CD4-positive, CD25-positive, alpha-beta regulatory T cell (primary cell): Measurements from ENCODE around the gene PNPT1. TPM values are rescaled to one million over a fixed set of nuclear protein-coding genes. Genes with fewer than 3 reads are reported as not detected.
"Not testable (repeated sequence)": the region's sequence is repeated elsewhere in the genome, so short reads cannot be mapped to it uniquely, and the experiment has no call there.

ENCODE experiments used
- ATAC-seq, 2 donors: fragments of 150-1000 bp; cut with Tn5 transposase; one replicate each; pipeline ENCODE4 v1.10.0; 2021; ENCODE audit warnings: low read depth in 2 of 2, moderate number of reproducible peaks in 2 of 2, moderate library complexity in 1 of 2
- DNase-seq, 3 donors: peaks; one replicate each; pipeline versions ENCODE4 v3.0.0 to v3.0.0-alpha.2; 2012 to 2022; ENCODE audit warnings: mixed read lengths in 1 of 3
- H3K27ac ChIP-seq: one replicate; pipeline ENCODE4 v1.7.0; 2013; ENCODE audit warnings: mild to moderate bottlenecking, low read length; ENCODE audit not compliant: insufficient read depth, poor library complexity, severe bottlenecking
- H3K27me3 ChIP-seq: one replicate; pipeline ENCODE4 v1.7.0; 2013; ENCODE audit warnings: low read length; ENCODE audit not compliant: control insufficient read depth, insufficient read depth
- H3K36me3 ChIP-seq: one replicate; pipeline ENCODE4 v1.7.0; 2013; ENCODE audit warnings: mild to moderate bottlenecking, low read length, moderate library complexity; ENCODE audit not compliant: control insufficient read depth, insufficient read depth
- H3K4me1 ChIP-seq: 2 replicates; pipeline ENCODE4 v1.7.0; 2013; ENCODE audit warnings: mild to moderate bottlenecking, low read length; ENCODE audit not compliant: insufficient read depth, control insufficient read depth, poor library complexity, severe bottlenecking
- H3K4me3 ChIP-seq: one replicate; pipeline ENCODE4 v1.7.0; 2013; ENCODE audit warnings: low read depth, mild to moderate bottlenecking, low read length, moderate library complexity
- H3K9me3 ChIP-seq, 2 experiments: 1 replicate in 1 of 2; 2 replicates in 1 of 2; pipeline ENCODE4 v1.7.0; 2013; ENCODE audit warnings: low read length in 2 of 2, mild to moderate bottlenecking in 1 of 2, moderate library complexity in 1 of 2; ENCODE audit not compliant: control insufficient read depth in 2 of 2
- H3K27ac Mint-ChIP-seq, 3 donors: one replicate each; pipeline ENCODE4 v1.8.0; 2020 to 2022; ENCODE audit warnings: mild to moderate bottlenecking in 3 of 3, mixed read lengths in 3 of 3, moderate library complexity in 2 of 3
- H3K27me3 Mint-ChIP-seq: one replicate; pipeline ENCODE4 v1.8.0; 2022; ENCODE audit warnings: mild to moderate bottlenecking, mixed read lengths
- H3K36me3 Mint-ChIP-seq: one replicate; pipeline ENCODE4 v1.8.0; 2020; ENCODE audit warnings: mixed read lengths
- H3K4me1 Mint-ChIP-seq, 4 donors: one replicate each; pipeline ENCODE4 v1.8.0; 2020 to 2022; ENCODE audit warnings: mixed read lengths in 4 of 4, mild to moderate bottlenecking in 1 of 4
- H3K4me3 Mint-ChIP-seq, 4 donors: one replicate each; pipeline ENCODE4 v1.8.0; 2020 to 2022; ENCODE audit warnings: mild to moderate bottlenecking in 4 of 4, mixed read lengths in 4 of 4, moderate library complexity in 3 of 4
- H3K9me3 Mint-ChIP-seq, 7 donors: one replicate each; pipeline ENCODE4 v1.8.0; 2020 to 2022; ENCODE audit warnings: mixed read lengths in 7 of 7, mild to moderate bottlenecking in 3 of 7, moderate library complexity in 2 of 7
- polyA plus RNA-seq, 4 donors: library from polyadenylated mRNA; unstranded; fragments of 300-500 nt; fragmentation: Illumina TruSeq; gene quantifications; one replicate each; pipeline ENCODE4 v1.2.3, GENCODE V29; 2021
- total RNA-seq: library from RNA; stranded (reverse); gene quantifications from one replicate; pipeline ENCODE4 v1.2.3, GENCODE V29; 2022

The PNPT1 gene
- total and polyA plus RNA-seq, 5 donors from 2014 or later, result 14.3 to 20.0 (median 16.1) TPM

- Mint-ChIP-seq H3K4me3 (peak overlapping the region; percentile 2 to 18 (median 4)), H3K36me3 (peaks cover 27% of the 10 kb centered on the region), H3K27ac (peak overlapping the region; percentile 4 to 79 (median 18)), H3K27me3 (no peaks in the 10 kb centered on the region), H3K4me1 (peaks cover 25 to 79% (median 46%) of the 10 kb centered on the region in 4 donors), H3K9me3 (no peaks in the 10 kb centered on the region)
- H3K36me3 ChIP-seq, result peaks cover 35% of the 10 kb centered on the region
- no peaks in the 10 kb centered on the region for H3K27me3 ChIP-seq
- no peaks in the 10 kb centered on the region for H3K9me3 ChIP-seq
- H3K4me3 ChIP-seq, result no peak overlapping the region
- H3K4me1 ChIP-seq, result peaks cover 34% of the 10 kb centered on the region
- H3K27ac ChIP-seq, result no peak overlapping the region
- DNase-seq, result no peak
- ATAC-seq, result no peak
Observed at GRCh38 chr2:55609938-55610578, 83.6 kb downstream of the PNPT1 start.

GRCh38 chr2:55609193-55609794 is 84.3 kb downstream of the PNPT1 start:
- peaks cover 30% of the 10 kb centered on the region for H3K4me1 ChIP-seq
- Mint-ChIP-seq H3K9me3 (no peaks in the 10 kb centered on the region), H3K36me3 (peaks cover 24% of the 10 kb centered on the region), H3K4me3 (peak overlapping the region in 2 of 4 donors; percentile 16 to 45), H3K4me1 (peaks cover 26 to 82% (median 49%) of the 10 kb centered on the region in 4 donors), H3K27me3 (no peaks in the 10 kb centered on the region), H3K27ac (no peak overlapping the region)
- no peak overlapping the region for H3K4me3 ChIP-seq
- no peaks in the 10 kb centered on the region for H3K9me3 ChIP-seq
- no peak for DNase-seq
- H3K36me3 ChIP-seq, result peaks cover 28% of the 10 kb centered on the region
- no peak overlapping the region for H3K27ac ChIP-seq
- no peaks in the 10 kb centered on the region for H3K27me3 ChIP-seq
- ATAC-seq, result no peak

DNA sequence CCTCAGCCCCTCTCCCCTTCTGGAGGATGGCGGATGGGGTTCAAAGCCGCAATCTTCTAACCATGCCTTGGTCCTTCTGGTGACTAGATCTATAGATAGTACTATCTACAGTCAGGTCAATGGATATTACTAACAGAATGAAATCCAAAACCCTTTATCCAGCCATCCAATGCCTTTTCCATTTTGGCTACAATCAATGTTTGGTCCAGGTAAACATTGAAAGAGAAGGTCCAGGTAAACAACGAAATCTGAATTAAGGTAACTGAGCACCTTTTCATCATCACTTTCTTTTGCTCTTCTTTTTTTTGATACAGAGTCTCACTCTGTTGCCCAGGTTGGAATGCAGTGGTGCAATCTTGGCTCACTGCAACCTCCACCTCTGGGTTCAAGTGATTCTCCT is 85.9 kb downstream of the PNPT1 start:
- Mint-ChIP-seq H3K4me1 (peaks cover 22 to 80% (median 49%) of the 10 kb centered on the region in 4 donors), H3K4me3 (peak overlapping the region in 1 of 4 donors; percentile 13), H3K9me3 (no peaks in the 10 kb centered on the region), H3K36me3 (peaks cover 17% of the 10 kb centered on the region), H3K27me3 (no peaks in the 10 kb centered on the region), H3K27ac (peak overlapping the region in 1 of 3 donors; percentile 13)
- Histone ChIP-seq H3K4me1 (peaks cover 38% of the 10 kb centered on the region), H3K27me3 (no peaks in the 10 kb centered on the region), H3K9me3 (no peaks in the 10 kb centered on the region), H3K27ac (no peak overlapping the region), H3K36me3 (peaks cover 24% of the 10 kb centered on the region), H3K4me3 (no peak overlapping the region)
- ATAC-seq (no peak), DNase-seq (no peak)

DNA sequence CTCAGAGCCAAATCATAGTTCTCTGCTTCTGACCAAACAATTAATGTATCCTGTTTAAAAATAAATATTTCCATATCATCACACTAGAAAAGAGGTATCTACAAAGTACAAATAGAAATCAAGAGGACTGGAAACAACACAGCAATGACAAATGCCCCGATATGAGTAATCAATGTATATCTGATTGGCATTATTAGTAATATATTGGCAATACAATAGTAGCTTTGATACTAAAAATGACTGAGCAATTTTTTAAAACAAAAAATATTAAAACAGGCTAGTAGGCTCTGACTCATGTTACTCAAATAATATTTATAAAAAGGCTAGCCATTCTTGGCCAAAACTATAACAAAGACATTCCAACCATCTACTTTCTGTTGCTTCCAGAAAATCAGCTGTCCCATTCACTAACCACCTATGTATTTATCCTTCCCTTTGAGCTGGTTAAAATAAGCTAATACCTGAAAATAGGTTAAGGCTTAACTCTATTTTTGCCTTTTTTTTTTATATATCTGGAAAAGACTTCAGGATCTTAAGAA is 89.5 kb downstream of the PNPT1 start:
- H3K27me3 ChIP-seq, result no peaks in the 10 kb centered on the region
- H3K4me3 Mint-ChIP-seq, result peak overlapping the region in 3 of 4 donors; percentile 13 to 36 (median 27)
- peak overlapping the region in 1 of 3 donors; percentile 92 for H3K27ac Mint-ChIP-seq
- no peaks in the 10 kb centered on the region for H3K27me3 Mint-ChIP-seq
- peaks cover 21% of the 10 kb centered on the region for H3K36me3 Mint-ChIP-seq
- peak overlapping the region; percentile 10 for H3K27ac ChIP-seq
- no peaks in the 10 kb centered on the region for H3K9me3 Mint-ChIP-seq
- peak overlapping the region; percentile 45 for H3K4me3 ChIP-seq
- no peak for ATAC-seq
- peaks cover 20% of the 10 kb centered on the region for H3K36me3 ChIP-seq
- no peak for DNase-seq
- H3K4me1 ChIP-seq, result peaks cover 31% of the 10 kb centered on the region
- H3K4me1 Mint-ChIP-seq, result peaks cover 22 to 75% (median 50%) of the 10 kb centered on the region in 4 donors
- no peaks in the 10 kb centered on the region for H3K9me3 ChIP-seq

DNA sequence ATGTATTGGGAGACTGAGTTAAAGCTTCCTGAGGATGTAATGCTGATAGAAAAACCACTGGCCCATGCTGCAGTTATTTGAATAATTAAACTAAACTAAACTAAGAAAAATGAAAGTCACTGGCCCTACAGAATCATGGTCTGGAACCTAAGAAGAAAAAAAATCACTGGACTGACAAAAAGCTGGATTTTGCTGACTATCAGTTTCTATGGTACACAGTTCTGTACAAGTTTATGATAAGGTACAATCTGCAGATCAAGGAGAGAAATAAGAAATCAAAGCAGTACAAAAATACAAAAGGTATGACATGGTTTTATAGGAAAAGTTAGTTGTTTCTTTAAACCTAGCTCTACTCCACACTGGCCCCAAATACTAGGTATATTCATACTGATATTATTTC is 91.8 kb downstream of the PNPT1 start:
- Histone ChIP-seq H3K4me3 (no peak overlapping the region), H3K4me1 (peaks cover 15% of the 10 kb centered on the region), H3K27me3 (no peaks in the 10 kb centered on the region), H3K9me3 (no peaks in the 10 kb centered on the region), H3K27ac (no peak overlapping the region), H3K36me3 (peaks cover 38% of the 10 kb centered on the region)
- DNase-seq, result no peak
- no peaks in the 10 kb centered on the region for H3K9me3 Mint-ChIP-seq
- H3K4me3 Mint-ChIP-seq, result no peak overlapping the region
- H3K27ac Mint-ChIP-seq, result peak overlapping the region in 1 of 3 donors; percentile 33
- peaks cover 22 to 62% (median 41%) of the 10 kb centered on the region in 4 donors for H3K4me1 Mint-ChIP-seq
- H3K36me3 Mint-ChIP-seq, result peaks cover 21% of the 10 kb centered on the region
- H3K27me3 Mint-ChIP-seq, result no peaks in the 10 kb centered on the region
- ATAC-seq, result no peak

DNA sequence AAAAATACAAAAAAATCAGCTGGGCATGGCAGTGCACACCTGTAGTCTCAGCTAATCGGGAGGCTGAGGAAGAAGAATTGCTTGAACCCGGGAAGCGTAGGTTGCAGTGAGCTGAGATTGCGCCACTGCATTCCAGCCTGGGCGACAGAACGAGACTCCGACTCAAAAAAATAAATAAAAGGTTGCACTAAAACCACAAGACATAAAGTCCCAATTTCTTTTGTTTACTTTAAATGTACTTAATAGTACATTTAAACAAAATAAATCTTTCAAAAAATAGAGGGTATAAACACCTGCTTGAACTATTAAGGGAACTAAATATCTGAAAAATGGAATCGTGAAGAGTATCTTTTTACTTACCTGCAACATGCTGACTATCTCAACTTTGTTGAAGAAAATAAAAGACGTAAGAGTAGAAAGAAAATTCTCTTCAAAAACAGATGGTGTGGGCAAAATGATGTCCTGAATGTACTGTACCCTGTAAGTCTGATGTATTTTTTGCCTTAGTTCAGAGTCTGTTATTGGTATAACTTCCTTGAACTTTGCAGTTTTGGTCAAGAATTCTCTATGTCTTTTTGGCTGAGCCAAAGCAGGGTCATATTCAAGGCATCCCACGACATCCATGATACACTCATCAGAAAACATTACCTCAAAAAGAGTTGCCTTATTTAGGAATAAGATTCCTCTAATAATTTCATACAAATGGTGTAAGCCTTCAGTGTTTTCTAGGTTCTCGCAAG is 95.4 kb downstream of the PNPT1 start:
- Histone ChIP-seq H3K4me1 (peaks cover 9% of the 10 kb centered on the region), H3K36me3 (peaks cover 46% of the 10 kb centered on the region), H3K27me3 (no peaks in the 10 kb centered on the region), H3K4me3 (no peak overlapping the region), H3K27ac (no peak overlapping the region), H3K9me3 (no peaks in the 10 kb centered on the region)
- no peaks in the 10 kb centered on the region for H3K27me3 Mint-ChIP-seq
- H3K4me3 Mint-ChIP-seq, result no peak overlapping the region
- DNase-seq (no peak), ATAC-seq (no peak)
- H3K4me1 Mint-ChIP-seq, result peaks cover 28 to 55% (median 35%) of the 10 kb centered on the region in 4 donors
- H3K9me3 Mint-ChIP-seq, result no peaks in the 10 kb centered on the region
- peaks cover 33% of the 10 kb centered on the region for H3K36me3 Mint-ChIP-seq
- H3K27ac Mint-ChIP-seq, result no peak overlapping the region

DNA sequence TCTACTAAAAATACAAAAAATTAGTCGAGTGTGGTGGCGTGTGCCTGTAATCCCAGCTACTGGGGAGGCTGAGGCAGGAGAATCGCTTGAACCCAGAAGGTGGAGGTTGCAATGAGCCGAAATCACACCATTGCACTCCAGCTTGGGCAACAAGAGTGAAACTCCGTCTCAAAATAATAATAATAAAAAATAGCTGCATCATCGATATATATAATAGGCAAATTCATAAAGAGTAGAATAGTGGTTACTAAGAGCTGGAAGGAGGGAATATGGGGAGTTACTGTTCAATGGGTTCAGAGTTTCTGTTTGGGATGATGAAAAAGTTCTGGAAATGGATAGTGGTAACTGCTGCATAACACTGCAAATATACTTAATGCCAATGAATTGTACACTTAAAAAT is 96.8 kb downstream of the PNPT1 start:
- Mint-ChIP-seq H3K27ac (peak overlapping the region in 1 of 3 donors; percentile 69), H3K4me1 (peaks cover 30 to 49% (median 32%) of the 10 kb centered on the region in 4 donors), H3K36me3 (peaks cover 29% of the 10 kb centered on the region), H3K4me3 (peak overlapping the region in 1 of 4 donors; percentile 8)
- not testable (repeated sequence) for H3K27ac ChIP-seq, H3K27me3 ChIP-seq, DNase-seq, H3K4me3 ChIP-seq, ATAC-seq, H3K9me3 Mint-ChIP-seq, H3K9me3 ChIP-seq, H3K27me3 Mint-ChIP-seq
- Histone ChIP-seq H3K36me3 (peaks cover 36% of the 10 kb centered on the region), H3K4me1 (peaks cover 13% of the 10 kb centered on the region)
